H54 (cell line): ENCODE measurements around the gene POLR3A.

Experiments
- DNase-seq: peaks from one replicate; pipeline ENCODE4 v3.0.0; 2011; ENCODE audit warnings: low spot score, mixed read lengths; ENCODE audit not compliant: insufficient read length
- FAIRE-seq: peaks from 3 replicates; lab custom pipeline; 2011; peaks lifted over from hg19 to GRCh38; lab: Jason Lieb, UNC
- POLR2A ChIP-seq: IDR thresholded peaks from 2 replicates; pipeline ENCODE4 v1.6.1; 2011; ENCODE audit warnings: low read depth, mild to moderate bottlenecking, low read length

POLR3A gene

DNA sequence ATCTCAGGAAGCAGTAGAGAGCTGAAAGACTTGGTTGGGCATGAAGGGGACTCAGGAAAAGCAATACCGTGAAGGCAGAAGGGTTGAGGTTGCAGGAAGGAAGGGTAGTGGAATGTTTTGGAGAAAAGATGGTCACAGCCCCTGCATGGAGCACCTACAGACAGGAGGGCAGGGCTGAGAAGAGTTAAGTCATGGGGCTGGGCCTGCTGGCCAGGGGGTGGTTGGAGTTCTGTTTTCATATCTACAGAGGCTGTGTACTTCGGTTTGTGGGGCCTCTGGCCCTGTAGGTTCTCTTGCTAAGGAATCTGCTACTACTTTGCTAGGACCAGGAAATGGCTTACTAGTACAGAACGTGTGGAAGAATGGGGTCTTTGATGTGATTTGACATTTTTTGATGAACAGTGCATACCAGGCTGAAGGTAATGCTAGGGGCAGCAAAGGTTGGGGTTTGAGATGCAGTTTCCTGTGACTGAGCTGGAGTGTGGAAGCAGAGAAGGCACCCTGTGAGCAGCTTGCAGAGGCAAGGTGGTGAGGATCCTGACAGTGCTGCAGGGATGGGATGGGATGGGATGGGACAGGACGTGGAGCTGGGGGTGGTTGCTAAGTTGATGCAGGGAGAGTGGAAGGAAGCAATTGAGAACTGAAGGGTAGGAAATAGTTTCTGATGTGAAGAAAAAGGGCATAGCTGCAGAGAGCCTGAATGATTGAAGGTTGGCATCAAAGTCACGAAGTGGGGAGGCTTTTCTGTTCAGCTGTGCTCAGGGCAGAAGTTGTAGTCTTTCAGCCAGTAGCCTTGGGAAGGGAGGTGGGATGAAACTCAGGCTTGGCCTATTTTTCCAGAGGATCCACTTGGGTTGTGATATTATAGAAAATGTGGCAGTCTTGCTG is 12.1 kb upstream of the POLR3A start:
- DNase-seq: no peak
- TF ChIP-seq POLR2A: no peak
- no peak for FAIRE-seq

DNA sequence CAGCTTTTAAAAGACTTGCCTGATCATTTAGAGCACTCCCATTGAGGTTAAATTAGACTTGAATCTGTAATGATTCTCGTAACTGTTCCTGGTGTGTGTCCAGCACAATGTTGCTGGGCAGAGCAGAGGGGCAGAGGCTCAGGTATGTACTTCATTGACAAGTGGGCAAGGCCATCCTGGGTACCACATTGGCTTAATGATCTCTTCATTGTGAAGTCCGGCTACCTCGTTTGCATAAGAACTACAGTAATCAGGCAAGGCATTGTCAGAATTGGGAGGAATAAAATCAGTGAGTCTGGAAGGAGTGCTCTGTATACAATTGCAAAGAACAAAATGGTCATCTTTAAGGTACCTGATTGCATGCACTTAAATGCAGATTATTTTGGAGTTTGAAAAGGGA is 10.4 kb upstream of the POLR3A start:
- DNase-seq (no peak), FAIRE-seq (no peak)
- no peak for TF ChIP-seq POLR2A

DNA sequence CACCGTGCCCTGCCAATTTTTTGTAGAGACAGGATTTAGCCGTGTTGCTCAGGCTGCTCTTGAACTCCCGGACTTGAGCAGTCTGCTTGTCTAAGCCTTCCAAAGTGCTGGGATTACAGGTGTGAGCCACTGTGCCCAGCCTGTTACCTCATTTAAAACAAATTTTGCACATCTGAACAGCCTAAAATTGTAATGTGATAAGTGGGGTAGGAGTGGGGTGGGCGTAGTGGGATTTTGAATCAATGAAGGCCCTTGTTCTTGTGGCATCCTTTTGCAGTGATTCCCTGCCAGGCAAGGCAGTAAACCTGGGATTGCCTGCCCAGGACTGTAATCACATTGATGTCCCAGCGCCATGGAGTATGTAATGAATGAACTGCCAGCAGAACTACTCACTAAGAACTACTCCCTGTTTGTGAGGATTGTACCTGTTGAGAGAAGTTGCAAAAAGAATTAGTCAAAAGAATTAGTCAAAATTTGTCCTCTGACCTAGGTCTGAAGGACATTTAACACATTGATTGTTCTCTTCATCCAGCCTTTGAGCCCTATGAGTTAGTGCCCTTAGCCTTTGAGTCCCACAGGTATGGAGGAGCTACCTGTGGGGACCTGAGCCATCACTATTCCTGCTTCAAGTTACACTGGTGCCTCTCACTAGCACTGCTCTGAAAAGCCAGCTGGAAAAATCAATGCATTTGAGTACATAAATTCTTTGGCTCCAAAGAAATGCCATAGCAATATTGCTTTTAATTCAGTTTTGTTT is 9.7 kb upstream of the POLR3A start:
- no peak for FAIRE-seq
- no peak for TF ChIP-seq POLR2A

DNA sequence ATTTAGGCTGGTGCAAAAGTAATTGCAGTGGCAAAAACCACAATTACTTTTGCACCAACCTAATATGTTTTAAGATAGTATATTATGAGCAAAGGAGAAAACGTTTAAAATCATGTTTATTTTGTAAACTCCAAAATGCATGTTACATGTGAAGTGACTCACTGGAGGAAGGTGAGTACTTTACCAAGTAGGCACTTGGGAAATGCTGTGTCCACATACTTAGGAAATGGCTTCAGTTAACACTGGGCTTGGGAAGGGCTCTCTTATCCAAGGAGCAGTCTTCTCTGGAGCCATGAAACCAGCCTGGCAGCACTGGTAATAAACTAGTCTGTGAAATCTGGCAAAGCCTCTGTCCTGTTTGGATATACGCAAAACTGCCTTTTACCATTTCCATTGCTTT is 8.8 kb upstream of the POLR3A start:
- FAIRE-seq: no peak
- DNase-seq: no peak
- TF ChIP-seq POLR2A: no peak

More for the DNA sequence above, 9.7 kb upstream of the POLR3A start:
- no peak for DNase-seq

DNA sequence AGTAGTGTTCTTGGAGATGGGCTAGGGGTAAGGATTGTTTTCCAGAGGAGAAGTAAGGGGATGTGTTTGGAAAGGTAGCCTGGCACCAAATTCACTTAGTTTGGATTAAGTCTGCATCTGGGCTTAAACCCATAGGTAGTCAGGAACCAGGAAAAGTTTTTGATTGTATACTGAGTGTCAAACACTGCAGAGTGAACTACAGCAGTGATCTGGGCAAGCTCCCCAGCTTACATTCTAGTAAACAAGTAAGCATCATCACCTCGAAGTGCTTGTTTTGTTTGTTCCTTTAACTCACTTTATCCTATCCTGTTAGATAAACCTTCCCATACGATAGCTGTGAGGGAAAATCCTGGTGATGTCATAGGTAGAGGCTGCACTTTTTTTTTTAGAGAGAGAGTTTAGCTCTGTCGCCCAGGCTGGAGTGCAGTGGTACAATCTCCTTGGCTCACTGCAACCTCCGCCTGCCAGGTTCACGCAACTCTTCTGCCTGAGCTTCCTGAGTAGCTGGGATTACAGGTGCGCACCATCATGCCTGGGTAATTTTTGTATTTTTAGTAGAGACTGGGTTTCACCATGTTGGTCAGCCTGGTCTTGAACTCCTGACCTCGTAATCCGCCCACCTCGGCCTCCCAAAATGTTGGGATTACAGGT is 6.7 kb upstream of the POLR3A start:
- no peak for TF ChIP-seq POLR2A
- no peak for FAIRE-seq
- DNase-seq: no peak

DNA sequence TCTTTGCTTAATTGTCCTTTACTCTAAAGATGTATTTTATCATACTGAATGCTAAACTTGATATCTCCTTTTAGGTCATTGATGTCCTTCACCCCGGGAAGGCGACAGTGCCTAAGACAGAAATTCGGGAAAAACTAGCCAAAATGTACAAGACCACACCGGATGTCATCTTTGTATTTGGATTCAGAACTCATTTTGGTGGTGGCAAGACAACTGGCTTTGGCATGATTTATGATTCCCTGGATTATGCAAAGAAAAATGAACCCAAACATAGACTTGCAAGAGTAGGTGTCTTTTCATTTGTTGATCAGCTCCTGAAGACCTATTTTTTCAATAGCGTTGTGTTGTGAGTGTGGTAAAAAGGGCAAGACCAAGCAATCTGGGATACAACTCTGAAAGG is 6.1 kb upstream of the POLR3A start:
- TF ChIP-seq POLR2A: no peak
- FAIRE-seq (no peak), DNase-seq (no peak)

DNA sequence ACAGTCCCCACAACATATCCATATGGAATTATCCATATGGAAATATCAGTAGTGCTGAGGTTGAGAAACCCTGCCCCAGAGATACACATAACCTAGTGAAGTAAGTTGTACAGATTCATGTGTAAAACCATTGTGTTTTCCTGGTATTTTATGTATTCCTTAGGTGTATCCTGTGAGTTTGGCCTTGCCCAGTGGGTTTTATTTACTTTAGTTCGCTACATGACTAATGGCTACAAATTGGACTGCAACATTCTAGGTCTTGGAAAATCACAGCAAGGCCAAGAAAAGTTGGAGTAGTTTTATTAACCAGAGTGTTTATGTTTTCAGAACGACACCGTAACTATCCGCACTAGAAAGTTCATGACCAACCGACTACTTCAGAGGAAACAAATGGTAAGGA is 5.7 kb upstream of the POLR3A start:
- no peak for FAIRE-seq
- no peak for TF ChIP-seq POLR2A
- no peak for DNase-seq

DNA sequence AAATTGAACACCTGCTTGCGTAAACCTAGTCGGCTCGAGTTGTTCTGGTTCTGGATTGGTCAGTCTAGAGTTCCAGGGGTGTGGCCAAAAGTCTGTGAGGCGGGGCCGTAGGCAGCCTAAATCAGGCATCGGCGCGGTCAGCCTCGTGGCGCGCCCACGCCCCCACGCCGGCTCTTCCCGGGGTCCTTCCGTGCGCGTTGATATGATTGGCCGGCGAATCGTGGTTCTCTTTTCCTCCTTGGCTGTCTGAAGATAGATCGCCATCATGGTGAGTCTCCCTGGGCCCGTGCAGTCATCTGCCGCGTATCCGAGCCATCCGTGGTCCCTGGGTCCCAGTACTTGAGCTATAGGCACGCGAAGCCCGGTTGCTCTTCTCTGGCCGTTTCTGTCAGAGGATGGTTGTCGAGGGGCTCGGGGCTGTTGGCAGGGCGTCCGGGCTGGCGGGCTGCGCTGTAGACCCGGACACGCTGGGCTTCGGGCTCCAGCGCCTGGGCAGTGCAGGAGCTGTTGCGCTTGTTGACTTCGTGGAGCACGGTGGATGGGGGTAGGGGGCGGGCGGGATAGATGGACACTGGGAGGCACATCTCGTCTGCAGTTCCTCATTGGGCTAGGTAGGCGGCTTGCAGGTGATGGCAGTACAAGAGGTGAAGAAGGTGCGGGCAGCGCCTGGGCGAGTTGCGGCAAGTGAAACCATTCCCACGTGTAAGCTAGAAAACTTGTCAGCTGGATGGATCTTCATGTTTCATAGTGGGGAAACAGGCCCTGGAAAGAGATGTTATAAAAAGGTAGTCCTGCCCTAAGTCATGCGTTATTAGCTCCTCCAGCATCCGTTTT is 4.5 kb upstream of the POLR3A start, which contains the start of gene RPS24:
Gene RPS24 (plus strand): TSS at position 227 of the 834 bp plus-strand sequence. CDS start 39 bp downstream, at position 266.
- DNase-seq (peak; percentile 92), FAIRE-seq (peak; percentile 95)
- TF ChIP-seq POLR2A: peak; percentile 94

DNA sequence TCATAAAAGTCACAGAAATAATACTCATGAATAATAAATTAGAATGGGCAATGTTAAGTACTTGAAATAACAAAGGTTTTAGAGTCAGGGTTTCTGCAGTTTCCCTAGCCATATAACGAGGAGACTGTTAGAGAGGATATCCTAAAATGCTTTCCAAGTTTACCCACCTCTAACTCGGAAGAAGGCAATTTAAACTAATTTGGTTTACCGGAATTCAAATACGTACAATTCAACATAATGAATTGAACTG is 4.0 kb upstream of the POLR3A start:
- FAIRE-seq (no peak), DNase-seq (no peak)
- TF ChIP-seq POLR2A: no peak

DNA sequence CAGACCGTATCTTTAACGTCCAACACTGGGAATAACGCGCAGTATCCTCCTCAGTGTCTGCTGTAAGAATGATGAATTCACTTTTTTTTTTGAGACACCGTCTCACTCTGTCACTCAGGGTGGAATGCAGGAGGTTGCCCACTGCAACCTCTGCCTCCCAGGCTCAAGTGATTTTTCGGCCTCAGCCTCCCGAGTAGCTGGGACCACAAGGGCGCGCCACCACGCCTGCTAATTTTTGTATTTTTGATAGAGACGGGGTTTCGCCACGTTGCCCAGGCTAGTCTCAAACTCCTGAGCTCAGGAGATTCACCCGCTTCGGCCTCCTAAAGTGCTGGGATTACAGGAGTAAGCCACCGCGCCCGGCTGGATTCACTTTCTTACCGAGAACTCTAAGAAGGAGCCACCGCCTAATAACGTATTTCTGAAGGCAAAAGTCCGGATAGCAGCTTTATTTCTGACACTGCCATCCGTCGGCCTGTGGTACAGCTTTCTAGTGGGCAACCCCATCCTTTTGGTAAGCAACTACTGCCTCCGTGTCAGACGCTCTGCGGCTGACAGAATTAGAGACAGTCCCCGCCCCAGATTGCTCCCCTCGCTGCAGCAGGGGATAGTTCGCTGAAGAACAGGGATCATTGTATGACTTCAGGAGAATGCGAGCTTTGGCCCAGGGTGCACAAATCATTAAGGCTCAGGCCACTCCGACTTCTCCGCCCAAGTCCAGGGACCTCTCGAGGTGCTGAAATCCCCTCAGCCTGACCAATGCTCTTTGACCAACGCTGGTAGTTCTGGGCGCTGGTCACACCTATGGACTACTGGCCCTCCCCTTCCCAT is 662 bp downstream of the POLR3A start:
- TF ChIP-seq POLR2A: no peak
- no peak for FAIRE-seq

DNA sequence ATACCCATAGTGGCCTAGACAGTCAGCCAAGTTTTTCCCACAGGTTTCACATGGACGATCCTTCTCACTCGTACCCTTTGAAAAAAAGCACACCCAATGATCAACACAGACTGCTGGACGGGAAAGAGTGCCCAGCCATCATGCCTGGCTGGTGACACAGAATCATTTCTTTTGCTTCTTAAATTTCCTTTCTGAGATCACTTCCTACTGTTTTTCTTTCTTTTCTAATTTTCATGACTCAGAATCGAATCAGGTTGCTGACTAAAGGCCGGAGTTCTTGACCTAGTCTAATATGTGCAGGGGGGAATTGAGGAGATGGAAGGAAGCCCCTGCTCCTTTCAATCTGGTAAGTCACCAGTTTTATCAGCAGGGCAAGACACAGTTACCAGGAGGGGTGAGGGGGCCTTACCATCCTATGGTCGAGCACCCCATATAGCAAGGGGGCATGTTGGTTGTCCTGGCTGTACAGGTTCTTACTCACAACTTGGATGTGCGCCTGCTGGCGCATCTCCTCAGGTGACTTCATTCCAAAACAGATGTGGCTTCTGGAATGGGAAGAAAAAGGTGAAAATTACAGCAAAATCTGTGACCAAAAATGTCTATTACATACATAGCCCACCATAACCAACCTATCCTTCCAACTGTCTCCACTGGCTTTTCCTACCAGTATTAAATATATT is 3.5 kb downstream of the POLR3A start:
- DNase-seq: peak; percentile 69
- FAIRE-seq: peak; percentile 83
- TF ChIP-seq POLR2A: no peak

More for the DNA sequence above, 662 bp downstream of the POLR3A start:
- no peak for DNase-seq

DNA sequence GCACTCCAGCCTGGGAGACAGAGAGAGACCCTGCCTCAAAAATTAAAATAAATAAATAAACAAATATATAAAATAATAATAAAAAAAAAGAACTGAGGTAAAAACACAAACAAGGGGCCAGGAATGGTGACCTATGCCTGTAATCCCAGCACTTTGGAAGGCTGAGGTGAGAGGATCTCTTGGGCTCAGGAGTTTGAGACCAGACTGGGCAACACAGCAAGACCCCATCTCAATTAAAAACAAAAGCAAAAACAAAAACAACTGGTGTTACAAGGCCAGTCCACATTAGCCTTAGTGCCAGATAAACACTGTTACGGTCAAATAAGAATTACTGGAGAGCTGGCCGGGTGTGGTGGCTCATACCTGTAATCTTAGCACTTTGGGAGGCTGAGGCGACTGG is 5.6 kb downstream of the POLR3A start:
- FAIRE-seq: no peak
- no peak for TF ChIP-seq POLR2A

DNA sequence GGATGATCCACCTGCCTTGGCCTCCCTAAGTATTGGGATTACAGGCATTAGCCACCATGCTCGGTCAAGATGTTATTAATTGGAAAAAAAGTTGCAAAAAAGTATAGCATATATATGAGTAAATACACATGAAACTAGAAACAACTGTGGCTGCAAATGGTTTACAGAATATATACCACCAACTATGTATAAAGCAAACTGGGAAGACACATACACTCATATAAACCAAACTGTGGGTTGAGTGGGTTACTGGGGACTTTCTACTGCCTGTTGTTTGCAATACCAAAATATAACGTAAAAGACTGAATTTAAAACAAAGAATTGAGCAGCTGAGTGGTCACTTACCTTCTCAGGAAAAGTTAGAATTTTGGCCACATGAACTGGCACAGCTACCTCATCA is 8.1 kb downstream of the POLR3A start:
- TF ChIP-seq POLR2A: no peak
- FAIRE-seq (no peak), DNase-seq (no peak)

More for the DNA sequence above, 5.6 kb downstream of the POLR3A start:
- no peak for DNase-seq
